ENCODE measurements around the gene TEAD1. TPM values are rescaled to one million over a fixed set of nuclear protein-coding genes. Genes with fewer than 3 reads are reported as not detected.

TEAD1 gene
- total and polyA plus RNA-seq, 10 of the 15 experiments (the other 5 are each of a cell fraction or from before 2014, with no cell fraction given), result 0.01 to 0.59 (median 0.04) TPM; not detected in 6

GRCh38 chr11:12690663-12691062 lies 16.4 kb downstream of the TEAD1 start (continued):
- TF ChIP-seq IKZF1 (conservative IDR thresholded peaks at IDR 0.05) (no peak), WRNIP1 (IDR thresholded peaks at IDR 0.05; ENCODE audit: borderline replicate concordance, low read depth, low read length) (no peak), IRF3 (IDR thresholded peaks at IDR 0.05) (no peak), TCF3 (IDR thresholded peaks at IDR 0.05; ENCODE audit: borderline replicate concordance, insufficient read depth, low read depth, low read length) (no peak), MYC (IDR thresholded peaks at IDR 0.05; ENCODE audit: insufficient read depth, insufficient read length, insufficient replicate concordance, low read length, severe bottlenecking) (no peak), REST (IDR thresholded peaks at IDR 0.05; ENCODE audit: low read depth, low read length) (no peak), JUNB (IDR thresholded peaks at IDR 0.05) (no peak), ZNF207 (IDR thresholded peaks at IDR 0.05; ENCODE audit: borderline replicate concordance) (no peak), E2F4 (IDR thresholded peaks at IDR 0.05; ENCODE audit: low read depth, low read length) (no peak), FOXK2 (IDR thresholded peaks at IDR 0.05) (no peak), IRF4 (IDR thresholded peaks at IDR 0.05; ENCODE audit: low read depth, low read length) (no peak)
